ENCODE data around the gene MAF. TPM values are rescaled to one million over a fixed set of nuclear protein-coding genes. Genes with fewer than 3 reads are reported as not detected.

MAF gene
- total and polyA plus RNA-seq, 7 experiments from 2014 or later: 0.06 to 54.6 (median 6.4) TPM

GRCh38 chr16:79564671-79565107 is 35.8 kb downstream of the MAF start:
- Mint-ChIP-seq H3K27ac (no peak overlapping the region), H3K36me3 (no peaks in the 10 kb centered on the region), H3K27me3 (peaks cover 0 to 24% (median 10%) of the 10 kb centered on the region in 5 donors), H3K4me1 (no peaks in the 10 kb centered on the region), H3K4me3 (no peak overlapping the region), H3K9me3 (no peaks in the 10 kb centered on the region)
- H3K4me3 ChIP-seq (ENCODE audit: low read length): no peak overlapping the region
- H3K36me3 ChIP-seq (ENCODE audit: control insufficient read depth in 2 of 3, insufficient read depth in 3 of 3, low read length in 3 of 3): no peaks in the 10 kb centered on the region
- CTCF ChIA-PET: no interaction called here
- no peaks in the 10 kb centered on the region for H3K9me3 ChIP-seq (ENCODE audit: control insufficient read depth in 2 of 3, low read length in 3 of 3)
- DNase-seq (no peak), ATAC-seq (no peak)
- no peaks in the 10 kb centered on the region for H3K4me1 ChIP-seq (ENCODE audit: control insufficient read depth in 2 of 2, insufficient read depth in 2 of 2, low read length in 2 of 2)
- POLR2A ChIA-PET: no interaction called here
- no peak overlapping the region for H3K27ac ChIP-seq (ENCODE audit: low read depth, low read length)
- H3K27me3 ChIP-seq (ENCODE audit: control insufficient read depth in 2 of 2, insufficient read depth in 2 of 2, low read length in 2 of 2): no peaks in the 10 kb centered on the region
- intact Hi-C loops (cut with micrococcal nuclease): no loop called here

- no peaks in the 10 kb centered on the region for H3K27me3 ChIP-seq (ENCODE audit: control insufficient read depth in 2 of 2, insufficient read depth in 2 of 2, low read length in 2 of 2)
- H3K27me3 Mint-ChIP-seq: peaks cover 0 to 23% (median 10%) of the 10 kb centered on the region in 5 donors
- H3K4me1 Mint-ChIP-seq: no peaks in the 10 kb centered on the region
- H3K9me3 Mint-ChIP-seq: peaks cover 0 to 1% (median 0%) of the 10 kb centered on the region in 11 donors
- ChIA-PET POLR2A (no interaction called here), CTCF (no interaction called here)
- DNase-seq: no peak
- no peaks in the 10 kb centered on the region for H3K4me1 ChIP-seq (ENCODE audit: control insufficient read depth in 2 of 2, insufficient read depth in 2 of 2, low read length in 2 of 2)
- no peak overlapping the region for H3K4me3 Mint-ChIP-seq
- H3K36me3 ChIP-seq (ENCODE audit: control insufficient read depth in 2 of 3, insufficient read depth in 3 of 3, low read length in 3 of 3): no peaks in the 10 kb centered on the region
- peak overlapping the region in 1 of 9 donors; percentile 23 for H3K27ac Mint-ChIP-seq
- H3K9me3 ChIP-seq (ENCODE audit: control insufficient read depth in 2 of 3, low read length in 3 of 3): no peaks in the 10 kb centered on the region
- H3K36me3 Mint-ChIP-seq: no peaks in the 10 kb centered on the region
- intact Hi-C loops (cut with micrococcal nuclease): no loop called here
- no peak for ATAC-seq
- no peak overlapping the region for H3K4me3 ChIP-seq (ENCODE audit: low read length)
- no peak overlapping the region for H3K27ac ChIP-seq (ENCODE audit: low read depth, low read length)
Observed at GRCh38 chr16:79563921-79564320, 36.6 kb downstream of the MAF start.

- ChIA-PET CTCF (no interaction called here), POLR2A (no interaction called here)
- Mint-ChIP-seq H3K9me3 (peaks cover 0 to 5% (median 0%) of the 10 kb centered on the region in 11 donors), H3K4me1 (no peaks in the 10 kb centered on the region), H3K27ac (no peak overlapping the region), H3K36me3 (no peaks in the 10 kb centered on the region), H3K27me3 (peaks cover 5 to 23% (median 17%) of the 10 kb centered on the region in 5 donors), H3K4me3 (no peak overlapping the region)
- intact Hi-C loops (cut with micrococcal nuclease): no loop called here
- H3K4me1 ChIP-seq (ENCODE audit: control insufficient read depth in 2 of 2, insufficient read depth in 2 of 2, low read length in 2 of 2): no peaks in the 10 kb centered on the region
- DNase-seq: no peak
- no peak overlapping the region for H3K27ac ChIP-seq (ENCODE audit: low read depth, low read length)
- no peak overlapping the region for H3K4me3 ChIP-seq (ENCODE audit: low read length)
- no peaks in the 10 kb centered on the region for H3K27me3 ChIP-seq (ENCODE audit: control insufficient read depth in 2 of 2, insufficient read depth in 2 of 2, low read length in 2 of 2)
- H3K9me3 ChIP-seq (ENCODE audit: control insufficient read depth in 2 of 3, low read length in 3 of 3): no peaks in the 10 kb centered on the region
- no peaks in the 10 kb centered on the region for H3K36me3 ChIP-seq (ENCODE audit: control insufficient read depth in 2 of 3, insufficient read depth in 3 of 3, low read length in 3 of 3)
- ATAC-seq: no peak
Observed at GRCh38 chr16:79562166-79562823, 38.2 kb downstream of the MAF start.

- no peaks in the 10 kb centered on the region for H3K9me3 ChIP-seq (ENCODE audit: control insufficient read depth in 2 of 3, low read length in 3 of 3)
- POLR2A ChIA-PET: no interaction called here
- intact Hi-C loops (cut with micrococcal nuclease): no loop called here
- Mint-ChIP-seq H3K27ac (no peak overlapping the region), H3K27me3 (peaks cover 5 to 27% (median 17%) of the 10 kb centered on the region in 5 donors), H3K36me3 (no peaks in the 10 kb centered on the region), H3K4me1 (no peaks in the 10 kb centered on the region), H3K4me3 (no peak overlapping the region), H3K9me3 (peaks cover 0 to 6% (median 0%) of the 10 kb centered on the region in 11 donors)
- CTCF ChIA-PET: no interaction called here
- ATAC-seq (no peak), DNase-seq (no peak)
- no peaks in the 10 kb centered on the region for H3K4me1 ChIP-seq (ENCODE audit: control insufficient read depth in 2 of 2, insufficient read depth in 2 of 2, low read length in 2 of 2)
- H3K27ac ChIP-seq (ENCODE audit: low read depth, low read length): no peak overlapping the region
- no peak overlapping the region for H3K4me3 ChIP-seq (ENCODE audit: low read length)
- no peaks in the 10 kb centered on the region for H3K36me3 ChIP-seq (ENCODE audit: control insufficient read depth in 2 of 3, insufficient read depth in 3 of 3, low read length in 3 of 3)
- H3K27me3 ChIP-seq (ENCODE audit: control insufficient read depth in 2 of 2, insufficient read depth in 2 of 2, low read length in 2 of 2): no peaks in the 10 kb centered on the region
Observed at GRCh38 chr16:79561729-79562128, 38.8 kb downstream of the MAF start.

- intact Hi-C loops (cut with micrococcal nuclease): no loop called here
- CTCF ChIA-PET: no interaction called here
Observed at GRCh38 chr16:79560923-79561322, 39.6 kb downstream of the MAF start.

GRCh38 chr16:79560318-79560717 is 40.2 kb downstream of the MAF start:
- CTCF ChIA-PET: no interaction called here
- DNase-seq (no peak), ATAC-seq (no peak)
- no peak overlapping the region for H3K27ac Mint-ChIP-seq
- Histone ChIP-seq H3K9me3 (ENCODE audit: control insufficient read depth in 2 of 3, low read length in 3 of 3) (no peaks in the 10 kb centered on the region), H3K27ac (ENCODE audit: low read depth, low read length) (no peak overlapping the region), H3K27me3 (ENCODE audit: control insufficient read depth in 2 of 2, insufficient read depth in 2 of 2, low read length in 2 of 2) (no peaks in the 10 kb centered on the region), H3K36me3 (ENCODE audit: control insufficient read depth in 2 of 3, insufficient read depth in 3 of 3, low read length in 3 of 3) (no peaks in the 10 kb centered on the region), H3K4me1 (ENCODE audit: control insufficient read depth in 2 of 2, insufficient read depth in 2 of 2, low read length in 2 of 2) (no peaks in the 10 kb centered on the region), H3K4me3 (ENCODE audit: low read length) (no peak overlapping the region)
- H3K27me3 Mint-ChIP-seq: peaks cover 5 to 29% (median 17%) of the 10 kb centered on the region in 5 donors
- H3K4me1 Mint-ChIP-seq: no peaks in the 10 kb centered on the region
- peaks cover 0 to 13% (median 2%) of the 10 kb centered on the region in 11 donors for H3K9me3 Mint-ChIP-seq
- no peak overlapping the region for H3K4me3 Mint-ChIP-seq
- POLR2A ChIA-PET: no interaction called here
- H3K36me3 Mint-ChIP-seq: no peaks in the 10 kb centered on the region
- intact Hi-C loops (cut with micrococcal nuclease): no loop called here

More at GRCh38 chr16:79560923-79561322, 39.6 kb downstream of the MAF start:
- H3K27me3 ChIP-seq (ENCODE audit: control insufficient read depth in 2 of 2, insufficient read depth in 2 of 2, low read length in 2 of 2): no peaks in the 10 kb centered on the region
- H3K4me3 Mint-ChIP-seq: no peak overlapping the region
- H3K27me3 Mint-ChIP-seq: peaks cover 5 to 29% (median 17%) of the 10 kb centered on the region in 5 donors
- no peaks in the 10 kb centered on the region for H3K4me1 Mint-ChIP-seq
- H3K9me3 ChIP-seq (ENCODE audit: control insufficient read depth in 2 of 3, low read length in 3 of 3): no peaks in the 10 kb centered on the region
- H3K4me3 ChIP-seq (ENCODE audit: low read length): no peak overlapping the region
- no peak overlapping the region for H3K27ac ChIP-seq (ENCODE audit: low read depth, low read length)
- ATAC-seq: no peak
- no peaks in the 10 kb centered on the region for H3K36me3 ChIP-seq (ENCODE audit: control insufficient read depth in 2 of 3, insufficient read depth in 3 of 3, low read length in 3 of 3)
- H3K9me3 Mint-ChIP-seq: peaks cover 0 to 13% (median 2%) of the 10 kb centered on the region in 11 donors
- H3K4me1 ChIP-seq (ENCODE audit: control insufficient read depth in 2 of 2, insufficient read depth in 2 of 2, low read length in 2 of 2): no peaks in the 10 kb centered on the region
- DNase-seq: no peak
- no peak overlapping the region for H3K27ac Mint-ChIP-seq
- H3K36me3 Mint-ChIP-seq: no peaks in the 10 kb centered on the region
- POLR2A ChIA-PET: no interaction called here

- Histone ChIP-seq H3K27ac (ENCODE audit: low read depth, low read length) (no peak overlapping the region), H3K36me3 (ENCODE audit: control insufficient read depth in 2 of 3, insufficient read depth in 3 of 3, low read length in 3 of 3) (no peaks in the 10 kb centered on the region), H3K27me3 (ENCODE audit: control insufficient read depth in 2 of 2, insufficient read depth in 2 of 2, low read length in 2 of 2) (no peaks in the 10 kb centered on the region), H3K9me3 (ENCODE audit: control insufficient read depth in 2 of 3, low read length in 3 of 3) (no peaks in the 10 kb centered on the region), H3K4me3 (ENCODE audit: low read length) (no peak overlapping the region), H3K4me1 (ENCODE audit: control insufficient read depth in 2 of 2, insufficient read depth in 2 of 2, low read length in 2 of 2) (no peaks in the 10 kb centered on the region)
- peaks cover 5 to 29% (median 17%) of the 10 kb centered on the region in 5 donors for H3K27me3 Mint-ChIP-seq
- DNase-seq (no peak), ATAC-seq (no peak)
- POLR2A ChIA-PET: no interaction called here
- no peak overlapping the region for H3K4me3 Mint-ChIP-seq
- H3K9me3 Mint-ChIP-seq: peaks cover 0 to 17% (median 2%) of the 10 kb centered on the region in 11 donors
- no peaks in the 10 kb centered on the region for H3K4me1 Mint-ChIP-seq
- CTCF ChIA-PET: no interaction called here
- no peaks in the 10 kb centered on the region for H3K36me3 Mint-ChIP-seq
- intact Hi-C loops (cut with micrococcal nuclease): no loop called here
- no peak overlapping the region for H3K27ac Mint-ChIP-seq
Observed at GRCh38 chr16:79559532-79559931, 41.0 kb downstream of the MAF start.
